ENCODE data around the gene TOGARAM2.

DNA sequence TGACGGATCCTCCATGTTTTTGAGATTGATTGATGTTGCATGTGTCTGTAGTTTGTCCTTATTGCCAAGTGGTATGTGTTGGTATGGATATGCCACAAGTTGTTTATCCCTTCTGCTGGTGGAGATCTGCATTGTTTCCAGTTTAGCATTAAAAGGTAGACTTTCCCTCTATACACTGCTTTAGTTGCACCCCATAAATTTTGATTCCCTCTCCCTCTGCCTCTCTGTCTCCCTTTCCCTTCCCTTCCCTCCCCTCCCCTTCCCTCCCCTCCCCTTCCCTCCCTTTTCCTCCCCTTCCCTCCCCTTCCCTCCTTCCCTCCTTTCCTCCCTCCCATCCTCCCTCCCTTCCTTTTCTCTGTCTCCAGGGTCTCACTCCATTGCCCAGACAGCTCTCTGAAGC lies 18.6 kb upstream of the TOGARAM2 start:
- TF ChIP-seq NFIC (IDR thresholded peaks at IDR 0.05) (no peak), REST (IDR thresholded peaks at IDR 0.05; ENCODE audit: low read depth) (no peak), EGR1 (IDR thresholded peaks at IDR 0.05) (no peak), USF1 (IDR thresholded peaks at IDR 0.05) (no peak), CEBPB (IDR thresholded peaks at IDR 0.05) (no peak), TAF1 (IDR thresholded peaks at IDR 0.05; ENCODE audit: low read depth) (no peak), EP300 (IDR thresholded peaks at IDR 0.05; ENCODE audit: borderline replicate concordance) (no peak), YY1 (IDR thresholded peaks at IDR 0.05; ENCODE audit: low read depth) (no peak), ZBTB7A (IDR thresholded peaks at IDR 0.05; ENCODE audit: low read depth) (no peak), TEAD4 (IDR thresholded peaks at IDR 0.05) (no peak), RAD21 (IDR thresholded peaks at IDR 0.05; ENCODE audit: low read depth) (no peak)
- TF ChIP-seq, protein P1, sequence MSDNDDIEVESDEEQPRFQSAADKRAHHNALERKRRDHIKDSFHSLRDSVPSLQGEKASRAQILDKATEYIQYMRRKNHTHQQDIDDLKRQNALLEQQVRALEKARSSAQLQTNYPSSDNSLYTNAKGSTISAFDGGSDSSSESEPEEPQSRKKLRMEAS (IDR thresholded peaks at IDR 0.05), result no peak
